Dendritic cell treated with granulocyte-macrophage colony-stimulating factor and Interleukin-4, amounts not matched to agents 40 ng/mL and 50 ng/mL, for 4 days (primary cell): ENCODE measurements around the gene TMPRSS4.

ENCODE experiments used
- H3K27ac Mint-ChIP-seq: one replicate; pipeline ENCODE4 v1.8.0; 2022; ENCODE audit warnings: mild to moderate bottlenecking, mixed read lengths
- H3K27me3 Mint-ChIP-seq: one replicate; pipeline ENCODE4 v1.8.0; 2022; ENCODE audit warnings: mild to moderate bottlenecking, mixed read lengths
- H3K36me3 Mint-ChIP-seq: one replicate; pipeline ENCODE4 v1.8.0; 2022; ENCODE audit warnings: low read depth, mixed read lengths
- H3K4me1 Mint-ChIP-seq: one replicate; pipeline ENCODE4 v1.8.0; 2022; ENCODE audit warnings: low read depth, mixed read lengths
- H3K4me3 Mint-ChIP-seq: one replicate; pipeline ENCODE4 v1.8.0; 2022; ENCODE audit warnings: mild to moderate bottlenecking, moderate library complexity, mixed read lengths
- H3K9me3 Mint-ChIP-seq: one replicate; pipeline ENCODE4 v1.8.0; 2022; ENCODE audit warnings: mixed read lengths
- intact Hi-C: fragments of 100-400 bp; cut with micrococcal nuclease; formaldehyde crosslinking; loops from one replicate; pipeline ENCODE4 v1.15.0; 2022

The TMPRSS4 gene

DNA sequence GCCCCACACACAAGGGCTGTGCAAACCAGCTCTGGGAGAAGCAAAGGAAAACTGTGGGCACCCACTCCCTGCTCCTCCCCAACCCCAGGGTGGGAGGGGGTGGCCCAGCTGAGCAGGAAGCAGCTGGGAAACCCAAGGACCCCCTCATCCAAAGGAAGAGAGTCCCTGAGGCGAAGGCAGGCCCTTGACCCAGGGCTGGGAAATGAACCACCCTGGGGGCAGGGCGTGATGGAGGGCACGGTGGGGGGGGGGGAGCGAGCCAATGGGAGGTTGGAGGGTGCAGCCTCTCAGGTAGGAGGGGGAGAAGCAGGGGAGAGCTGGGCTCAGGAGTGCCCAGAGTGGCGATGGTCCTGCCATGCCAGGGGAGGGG is 58.9 kb downstream of the TMPRSS4 start:
- peaks cover 29% of the 10 kb centered on the region for H3K27me3 Mint-ChIP-seq
- H3K27ac Mint-ChIP-seq: no peak overlapping the region
- intact Hi-C loops: no loop called here

DNA sequence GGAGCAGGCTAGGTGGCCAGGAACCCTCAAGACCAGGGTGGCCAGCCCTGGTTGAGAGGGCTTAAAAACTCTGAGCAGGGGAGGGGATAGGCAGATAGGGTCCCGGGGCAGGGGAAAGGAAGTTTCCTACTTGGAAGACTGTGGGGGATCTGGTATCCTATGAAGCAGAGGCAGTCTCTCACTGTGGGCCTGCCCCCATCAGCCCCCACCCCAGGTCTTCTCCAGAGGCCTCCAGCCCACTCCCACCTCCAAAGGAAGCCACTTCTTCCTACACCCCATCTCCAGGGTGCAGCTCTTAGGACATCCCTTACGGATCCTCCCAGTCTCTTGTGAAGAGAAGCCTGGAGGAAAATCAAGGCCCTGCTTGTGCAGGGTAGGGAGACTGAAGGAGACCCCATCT is 59.5 kb downstream of the TMPRSS4 start:
- H3K9me3 Mint-ChIP-seq: no peaks in the 10 kb centered on the region
- H3K27ac Mint-ChIP-seq: no peak overlapping the region
- intact Hi-C loops: no loop called here
- peaks cover 28% of the 10 kb centered on the region for H3K27me3 Mint-ChIP-seq
- H3K36me3 Mint-ChIP-seq: no peaks in the 10 kb centered on the region
- H3K4me1 Mint-ChIP-seq: peaks cover 15% of the 10 kb centered on the region
- no peak overlapping the region for H3K4me3 Mint-ChIP-seq

More for the DNA sequence above, 58.9 kb downstream of the TMPRSS4 start:
- H3K36me3 Mint-ChIP-seq: no peaks in the 10 kb centered on the region
- no peak overlapping the region for H3K4me3 Mint-ChIP-seq
- no peaks in the 10 kb centered on the region for H3K9me3 Mint-ChIP-seq
- peaks cover 15% of the 10 kb centered on the region for H3K4me1 Mint-ChIP-seq

DNA sequence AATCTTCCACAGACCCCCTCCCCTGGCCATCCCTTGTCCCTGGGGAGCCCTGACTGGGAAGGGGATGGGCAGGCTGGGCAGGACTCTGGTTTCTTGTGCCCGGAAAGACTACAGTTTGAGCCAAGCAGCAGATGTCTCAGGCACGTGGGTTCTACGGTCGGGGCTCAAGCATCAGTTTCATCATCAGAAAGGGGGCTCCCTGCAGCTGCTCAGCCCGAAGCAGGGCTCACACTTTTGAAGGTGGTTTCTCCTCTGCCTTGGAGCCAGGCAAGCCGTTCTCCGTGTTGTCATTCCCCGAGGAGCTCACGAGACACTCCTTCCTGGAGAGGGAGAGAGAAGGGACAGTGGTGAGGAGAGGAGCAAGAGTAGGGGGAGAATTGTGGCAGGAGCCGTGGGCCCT is 59.9 kb downstream of the TMPRSS4 start:
- Mint-ChIP-seq H3K4me1 (peaks cover 19% of the 10 kb centered on the region), H3K9me3 (no peaks in the 10 kb centered on the region), H3K4me3 (no peak overlapping the region), H3K27me3 (peaks cover 28% of the 10 kb centered on the region), H3K27ac (no peak overlapping the region), H3K36me3 (no peaks in the 10 kb centered on the region)
- intact Hi-C loops: no loop called here

DNA sequence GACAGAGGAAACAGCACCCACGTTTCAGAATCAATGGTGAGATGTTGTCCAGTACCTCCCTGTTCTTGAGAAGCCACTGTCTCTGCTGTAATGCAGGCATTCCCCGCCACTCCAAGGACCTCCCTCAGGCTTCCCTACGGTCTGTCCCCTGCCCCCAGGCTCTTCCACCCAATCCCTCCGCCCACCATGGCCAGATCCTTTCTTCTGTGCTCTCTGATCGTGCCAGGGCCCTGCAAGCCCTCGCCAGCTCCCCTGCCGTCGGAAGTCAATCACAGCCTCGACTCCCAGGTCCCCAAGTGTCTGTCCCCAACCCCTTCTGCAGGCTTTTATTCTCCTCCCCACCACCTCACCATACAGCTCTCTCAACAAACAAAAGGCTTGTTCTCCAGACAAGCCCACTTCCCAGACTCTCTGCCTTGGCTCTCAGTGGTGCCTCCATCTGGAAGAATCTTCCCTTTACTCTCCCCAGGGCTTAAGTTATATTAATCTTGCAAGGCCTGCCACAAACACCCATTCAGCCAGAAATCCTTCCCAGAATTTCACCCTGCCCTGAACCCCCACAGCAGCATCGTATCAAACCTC is 62.1 kb downstream of the TMPRSS4 start:
- intact Hi-C loops: no loop called here
- H3K4me3 Mint-ChIP-seq: no peak overlapping the region
- H3K27ac Mint-ChIP-seq: no peak overlapping the region
- H3K4me1 Mint-ChIP-seq: peaks cover 37% of the 10 kb centered on the region
- H3K27me3 Mint-ChIP-seq: peaks cover 28% of the 10 kb centered on the region
- H3K36me3 Mint-ChIP-seq: no peaks in the 10 kb centered on the region
- H3K9me3 Mint-ChIP-seq: no peaks in the 10 kb centered on the region

DNA sequence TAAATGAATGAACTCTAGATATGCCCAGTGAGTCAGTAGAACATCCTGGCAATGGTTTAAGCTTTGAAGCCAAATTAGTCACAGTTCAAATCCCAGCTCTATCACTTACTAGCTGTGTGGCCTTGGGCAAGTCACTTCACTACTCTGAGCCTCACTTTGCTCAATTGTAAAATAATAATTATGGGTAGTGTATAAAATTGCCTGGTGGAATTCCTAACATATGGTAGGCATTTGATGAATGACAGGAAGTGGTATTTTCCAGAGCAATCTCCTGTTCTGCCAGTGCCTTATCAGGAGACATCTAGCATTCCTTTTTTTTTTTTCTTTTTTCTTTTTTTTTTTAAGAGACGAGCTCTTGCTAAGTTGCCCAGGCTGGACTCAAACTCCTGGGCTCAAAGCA is 62.7 kb downstream of the TMPRSS4 start:
- H3K4me1 Mint-ChIP-seq: peaks cover 41% of the 10 kb centered on the region
- H3K36me3 Mint-ChIP-seq: no peaks in the 10 kb centered on the region
- no peak overlapping the region for H3K27ac Mint-ChIP-seq
- intact Hi-C loops: no loop called here
- H3K9me3 Mint-ChIP-seq: no peaks in the 10 kb centered on the region
- H3K27me3 Mint-ChIP-seq: peaks cover 32% of the 10 kb centered on the region
- no peak overlapping the region for H3K4me3 Mint-ChIP-seq

DNA sequence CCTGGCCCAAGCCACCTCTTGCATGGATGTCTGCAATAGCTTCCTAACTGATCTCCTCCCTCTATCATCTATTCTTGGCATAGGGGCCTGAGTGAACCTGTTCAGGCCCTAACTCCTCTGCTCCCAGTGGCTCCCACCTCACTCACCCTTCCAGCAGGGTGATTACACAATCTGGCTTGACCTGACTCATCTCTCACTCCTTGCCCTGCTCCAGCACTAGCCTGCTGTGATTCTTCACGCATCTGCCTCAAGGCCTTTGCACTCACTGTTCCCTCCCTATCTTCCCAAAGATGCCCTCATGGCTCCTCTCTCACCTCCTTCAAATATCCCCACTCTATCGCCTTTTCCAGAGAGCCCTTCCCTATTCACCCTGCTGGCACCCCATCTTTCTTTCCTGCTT is 65.2 kb downstream of the TMPRSS4 start:
- Mint-ChIP-seq H3K9me3 (no peaks in the 10 kb centered on the region), H3K36me3 (no peaks in the 10 kb centered on the region), H3K4me3 (no peak overlapping the region), H3K27me3 (peaks cover 31% of the 10 kb centered on the region), H3K4me1 (peaks cover 41% of the 10 kb centered on the region), H3K27ac (peak overlapping the region; percentile 0)
- intact Hi-C loops: loop anchor here (2.0 to 10.0 kb wide), 2 partner anchors 217 to 317 kb away; partner anchors contain the start of genes FXYD2 and UBE4A

DNA sequence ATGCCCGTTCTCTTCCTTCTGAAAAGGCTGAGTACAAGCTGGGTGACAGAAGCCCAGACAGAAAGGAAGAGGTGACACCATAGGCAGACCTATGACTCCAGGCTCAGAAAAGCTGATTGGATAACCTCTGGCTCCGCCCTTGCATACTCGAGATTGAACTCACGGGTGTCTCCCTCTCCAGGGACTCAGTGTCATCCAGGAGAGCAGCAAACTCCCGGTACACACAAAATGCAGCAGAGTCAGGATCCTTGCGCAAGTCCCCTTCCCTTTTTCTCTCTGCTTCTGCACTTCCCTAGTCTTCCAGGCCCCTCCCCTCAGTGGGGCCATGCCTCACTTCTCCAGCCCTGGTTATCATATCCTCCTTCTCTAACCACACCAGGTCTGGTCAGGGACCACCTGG is 65.9 kb downstream of the TMPRSS4 start:
- H3K4me1 Mint-ChIP-seq: peaks cover 49% of the 10 kb centered on the region
- H3K4me3 Mint-ChIP-seq: peak overlapping the region; percentile 11
- H3K27me3 Mint-ChIP-seq: peaks cover 28% of the 10 kb centered on the region
- no peaks in the 10 kb centered on the region for H3K36me3 Mint-ChIP-seq
- intact Hi-C loops: loop anchor here (2.0 to 10.0 kb wide), 2 partner anchors 216 to 318 kb away; partner anchors contain the start of genes FXYD2 and UBE4A
- no peaks in the 10 kb centered on the region for H3K9me3 Mint-ChIP-seq
- no peak overlapping the region for H3K27ac Mint-ChIP-seq

DNA sequence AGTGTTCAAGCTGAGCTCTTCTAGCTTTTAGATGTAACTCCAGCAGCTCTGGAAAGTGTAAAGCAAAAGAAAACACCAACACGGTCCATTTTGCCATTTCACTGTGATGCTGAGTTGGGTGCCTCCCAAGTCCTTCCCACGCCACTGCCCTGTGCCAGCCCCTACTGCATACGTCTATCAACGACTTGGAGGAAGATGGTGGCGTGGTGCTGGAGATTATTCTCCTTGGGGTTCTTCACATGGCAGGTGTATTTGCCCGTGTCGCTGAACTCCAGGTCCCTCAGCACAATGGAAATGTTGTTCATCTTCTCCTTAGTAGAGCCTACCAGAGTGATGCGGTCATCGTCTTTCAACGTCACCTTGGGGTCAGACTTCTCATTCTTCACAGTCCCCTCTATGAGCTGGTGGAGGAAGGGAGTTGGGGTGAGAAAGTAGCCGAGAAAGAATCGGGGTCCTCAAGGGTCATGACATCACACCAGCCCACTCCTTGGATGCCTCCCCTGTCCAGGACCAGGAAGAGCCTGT is 66.8 kb downstream of the TMPRSS4 start:
- Mint-ChIP-seq H3K4me3 (no peak overlapping the region), H3K9me3 (no peaks in the 10 kb centered on the region), H3K27ac (no peak overlapping the region), H3K4me1 (peaks cover 48% of the 10 kb centered on the region), H3K27me3 (peaks cover 27% of the 10 kb centered on the region), H3K36me3 (no peaks in the 10 kb centered on the region)
- intact Hi-C loops: loop anchor here (2.0 to 10.0 kb wide), 2 partner anchors 215 to 319 kb away; partner anchors contain the start of genes FXYD2 and UBE4A

DNA sequence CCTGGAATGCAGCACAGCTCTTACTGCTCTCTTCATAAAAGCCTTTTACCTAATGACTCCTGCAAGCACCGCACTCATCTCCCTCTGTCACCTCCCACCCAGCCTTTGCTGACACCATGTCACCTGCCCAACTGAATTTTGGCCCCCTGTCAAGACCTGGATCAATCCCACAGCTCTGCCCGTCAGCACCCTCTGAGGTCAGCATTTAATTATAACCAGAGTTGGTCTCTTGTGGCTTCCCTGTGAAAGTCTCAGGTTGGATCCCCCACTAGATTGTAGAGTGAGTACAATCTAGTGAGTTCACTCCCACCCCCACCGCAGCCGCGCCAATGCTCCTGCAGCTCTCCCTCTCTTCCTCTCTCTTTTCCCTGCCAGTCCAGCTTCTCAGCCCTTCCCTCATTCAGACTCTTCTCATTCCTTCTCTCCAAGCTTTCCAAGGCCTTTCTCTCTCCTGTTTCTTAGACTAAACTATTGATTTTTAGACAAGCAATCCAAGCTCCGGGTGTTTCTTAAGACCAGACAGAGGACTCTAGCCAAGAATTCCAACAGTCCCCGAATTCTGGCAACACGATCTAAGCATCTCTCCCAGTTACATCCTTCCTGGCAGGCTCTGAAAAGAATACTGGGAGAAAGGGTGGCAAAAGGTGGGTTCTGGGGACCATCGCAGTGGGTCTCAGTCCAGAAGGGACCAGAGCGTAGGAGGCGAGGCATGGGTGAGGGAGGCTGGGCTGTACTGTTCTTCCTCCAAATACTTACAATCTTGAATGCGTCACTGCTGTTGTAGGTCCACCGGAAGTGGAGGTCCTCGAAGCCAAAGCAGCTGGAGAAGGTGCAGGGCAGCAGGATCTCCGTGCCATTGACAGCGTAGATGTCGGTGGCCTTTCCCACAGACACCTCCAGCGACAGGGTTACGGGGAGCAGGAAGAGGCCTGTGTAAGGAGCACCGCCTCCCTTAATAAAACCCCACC is 67.7 kb downstream of the TMPRSS4 start:
- Mint-ChIP-seq H3K36me3 (no peaks in the 10 kb centered on the region), H3K4me3 (no peak overlapping the region), H3K9me3 (no peaks in the 10 kb centered on the region), H3K27ac (no peak overlapping the region), H3K4me1 (peaks cover 48% of the 10 kb centered on the region), H3K27me3 (peaks cover 25% of the 10 kb centered on the region)
- intact Hi-C loops: loop anchor here (1.0 to 10.0 kb wide), 3 partner anchors 38 to 320 kb away; partner anchors contain the start of gene FXYD2

DNA sequence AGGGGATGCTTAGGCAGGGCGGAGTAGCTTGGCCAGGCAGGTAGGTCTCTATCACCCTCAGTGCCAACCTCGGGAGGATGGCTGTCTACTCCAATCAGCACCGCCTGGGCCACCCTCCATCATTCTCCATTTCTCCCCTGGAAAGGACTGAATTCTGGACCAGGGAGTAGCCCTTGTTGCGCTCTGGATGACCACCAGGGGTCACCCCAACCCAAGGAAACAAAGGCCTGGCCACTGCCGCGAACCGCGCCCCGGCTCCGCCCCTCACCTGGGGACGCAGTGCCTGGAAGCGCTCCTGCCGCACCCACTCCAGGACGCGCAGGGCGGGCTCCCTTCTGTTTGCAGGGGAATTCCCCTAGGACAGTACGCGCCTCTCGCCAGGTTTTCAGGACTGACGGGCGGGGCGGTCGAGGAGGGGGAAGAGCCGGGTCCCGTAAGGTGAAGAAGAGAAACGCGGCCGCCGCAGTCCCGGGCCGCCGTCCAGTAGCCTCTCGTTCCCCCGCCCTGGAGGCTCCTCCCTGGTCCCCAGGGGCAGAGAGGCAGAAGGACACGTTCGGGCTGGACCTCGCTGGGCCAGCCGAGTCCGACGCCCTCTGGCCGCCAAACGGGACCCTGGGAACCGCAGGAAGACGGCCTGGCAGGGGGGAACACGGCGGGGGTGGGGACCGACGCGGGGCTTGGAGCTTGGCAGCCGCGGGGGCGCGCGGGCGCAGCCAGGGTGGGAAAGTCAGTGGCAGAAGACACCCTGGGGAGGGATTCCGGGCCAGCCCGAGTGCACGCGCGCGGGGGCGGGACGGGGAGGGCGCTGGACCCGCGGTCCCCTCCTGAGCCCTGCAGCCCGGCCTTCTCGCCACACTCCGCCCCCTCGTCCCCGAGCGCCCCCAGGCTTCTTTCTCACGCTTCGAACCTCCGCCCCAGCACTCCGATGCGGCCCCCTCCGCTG is 68.7 kb downstream of the TMPRSS4 start:
- intact Hi-C loops: loop anchor here (1.0 to 10.0 kb wide), 3 partner anchors 37 to 321 kb away; partner anchors contain the start of gene FXYD2
- peak overlapping the region; percentile 43 for H3K27ac Mint-ChIP-seq
- H3K27me3 Mint-ChIP-seq: peaks cover 30% of the 10 kb centered on the region
- H3K36me3 Mint-ChIP-seq: no peaks in the 10 kb centered on the region
- peaks cover 47% of the 10 kb centered on the region for H3K4me1 Mint-ChIP-seq
- H3K9me3 Mint-ChIP-seq: no peaks in the 10 kb centered on the region
- H3K4me3 Mint-ChIP-seq: peak overlapping the region; percentile 78

DNA sequence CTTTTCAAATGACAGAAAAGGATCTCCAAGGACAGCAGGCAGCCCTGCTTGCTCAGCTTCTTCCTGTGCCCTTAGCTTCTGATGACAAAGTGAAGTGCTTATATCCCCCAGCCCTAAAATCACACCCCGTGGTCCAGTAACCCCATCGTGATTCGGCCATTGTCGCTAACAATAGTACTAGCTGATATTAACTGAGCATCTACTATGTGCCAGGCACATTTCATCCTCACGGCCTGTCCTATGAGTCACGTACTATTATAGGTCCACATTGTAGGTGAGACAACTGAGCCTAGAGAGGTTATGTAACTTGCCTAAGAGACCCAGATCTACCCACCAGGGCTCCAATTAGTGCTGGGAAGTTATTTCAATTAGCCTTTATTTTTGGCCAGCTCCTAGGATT is 69.7 kb downstream of the TMPRSS4 start:
- no peak overlapping the region for H3K27ac Mint-ChIP-seq
- H3K27me3 Mint-ChIP-seq: peaks cover 37% of the 10 kb centered on the region
- no peaks in the 10 kb centered on the region for H3K36me3 Mint-ChIP-seq
- peak overlapping the region; percentile 78 for H3K4me3 Mint-ChIP-seq
- H3K4me1 Mint-ChIP-seq: peaks cover 37% of the 10 kb centered on the region
- H3K9me3 Mint-ChIP-seq: no peaks in the 10 kb centered on the region
- intact Hi-C loops: loop anchor here (5.0 to 10.0 kb wide), 2 partner anchors 36 to 322 kb away; partner anchors contain the start of gene FXYD2

DNA sequence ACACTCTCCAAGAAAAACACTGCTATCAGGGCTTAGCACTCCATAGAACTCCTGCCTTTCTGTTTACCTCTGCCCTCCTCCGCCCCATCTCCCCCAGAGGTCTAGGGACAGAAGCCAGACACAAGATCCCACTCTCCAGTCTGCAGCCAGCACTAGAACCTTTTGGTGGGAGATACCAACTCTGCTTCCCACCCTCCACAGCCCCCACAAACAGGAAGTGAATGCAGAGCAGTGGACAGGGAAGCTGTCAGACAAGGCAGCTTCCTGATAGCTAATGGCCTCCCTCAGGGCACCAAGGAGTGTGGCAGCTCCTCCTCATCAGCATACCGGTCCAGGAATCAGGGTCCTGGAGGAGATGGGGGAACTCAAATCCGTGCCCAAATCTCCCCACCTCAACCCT is 70.6 kb downstream of the TMPRSS4 start:
- intact Hi-C loops: loop anchor here (5.0 to 10.0 kb wide), 2 partner anchors 35 to 323 kb away; partner anchors contain the start of gene FXYD2
- Mint-ChIP-seq H3K27ac (no peak overlapping the region), H3K36me3 (no peaks in the 10 kb centered on the region), H3K9me3 (no peaks in the 10 kb centered on the region), H3K4me3 (no peak overlapping the region), H3K27me3 (peaks cover 46% of the 10 kb centered on the region), H3K4me1 (peaks cover 31% of the 10 kb centered on the region)

DNA sequence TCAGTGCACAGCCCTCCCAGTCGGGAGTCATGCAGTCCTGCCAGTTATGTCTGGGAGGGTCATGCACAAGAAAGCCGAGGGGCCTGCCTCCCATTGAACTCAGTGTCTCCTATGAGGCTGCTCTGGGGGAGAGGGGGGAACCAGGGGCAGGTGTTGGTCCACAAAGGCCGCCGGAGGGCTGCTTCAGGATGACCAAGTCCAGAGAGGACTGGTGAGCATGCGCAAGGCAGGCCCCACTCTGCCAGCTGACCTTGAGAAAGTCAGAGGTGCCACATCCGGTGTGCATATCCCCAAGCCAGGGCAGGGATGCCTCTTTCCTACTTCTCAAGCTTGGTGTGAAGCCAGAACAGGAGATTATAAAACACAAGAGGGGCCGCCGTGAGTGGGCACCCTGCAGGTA is 71.4 kb downstream of the TMPRSS4 start:
- Mint-ChIP-seq H3K9me3 (no peaks in the 10 kb centered on the region), H3K36me3 (no peaks in the 10 kb centered on the region), H3K4me1 (peaks cover 30% of the 10 kb centered on the region), H3K27me3 (peaks cover 52% of the 10 kb centered on the region), H3K4me3 (no peak overlapping the region), H3K27ac (no peak overlapping the region)
- intact Hi-C loops: loop anchor here (5.0 to 10.0 kb wide), 2 partner anchors 34 to 323 kb away; partner anchors contain the start of gene FXYD2
